ENCODE measurements around the gene LTBR. TPM values are rescaled to one million over a fixed set of nuclear protein-coding genes. Genes with fewer than 3 reads are reported as not detected.
A peak's percentile ranks its signal among the peaks of the same experiment; 100 is the strongest.
"Not testable (repeated sequence)": the region's sequence is repeated elsewhere in the genome, so short reads cannot be mapped to it uniquely, and the experiment has no call there.

LTBR gene
- total RNA-seq, 2 donors from 2014 or later, result 63.6 to 72.1 TPM

DNA sequence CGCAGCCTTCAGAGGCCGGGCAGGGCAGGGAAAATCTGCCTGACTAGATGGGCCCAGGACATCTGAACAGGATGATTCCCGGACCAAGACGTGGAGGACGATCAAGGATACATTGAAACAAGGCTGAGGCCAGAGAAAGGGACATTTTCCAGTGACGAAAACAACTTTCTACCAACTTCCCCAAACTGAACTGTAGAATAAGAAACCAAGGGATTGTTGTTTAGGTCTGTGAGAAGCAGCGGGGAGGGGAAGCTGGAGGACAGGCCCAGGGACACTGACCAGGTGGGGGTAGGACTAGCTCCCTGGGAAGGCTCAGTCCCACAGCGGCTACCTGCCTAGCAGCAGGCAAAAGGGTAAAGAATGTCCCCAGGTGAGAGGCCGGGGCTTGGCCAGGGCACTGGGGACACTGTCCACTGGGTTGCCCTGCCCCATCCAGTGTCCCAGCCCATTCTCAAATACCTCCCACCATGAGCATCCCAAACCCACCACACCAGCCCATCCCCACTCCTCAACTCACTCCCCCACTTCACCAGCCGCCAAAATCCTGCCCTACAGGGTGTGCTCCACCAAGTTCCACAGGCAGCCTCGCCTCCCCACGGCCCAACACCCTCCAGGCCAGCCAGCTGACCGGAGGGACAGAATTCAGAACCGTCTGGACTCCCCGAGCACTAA is 43.1 kb upstream of the LTBR start:
- TF ChIP-seq, protein P1, sequence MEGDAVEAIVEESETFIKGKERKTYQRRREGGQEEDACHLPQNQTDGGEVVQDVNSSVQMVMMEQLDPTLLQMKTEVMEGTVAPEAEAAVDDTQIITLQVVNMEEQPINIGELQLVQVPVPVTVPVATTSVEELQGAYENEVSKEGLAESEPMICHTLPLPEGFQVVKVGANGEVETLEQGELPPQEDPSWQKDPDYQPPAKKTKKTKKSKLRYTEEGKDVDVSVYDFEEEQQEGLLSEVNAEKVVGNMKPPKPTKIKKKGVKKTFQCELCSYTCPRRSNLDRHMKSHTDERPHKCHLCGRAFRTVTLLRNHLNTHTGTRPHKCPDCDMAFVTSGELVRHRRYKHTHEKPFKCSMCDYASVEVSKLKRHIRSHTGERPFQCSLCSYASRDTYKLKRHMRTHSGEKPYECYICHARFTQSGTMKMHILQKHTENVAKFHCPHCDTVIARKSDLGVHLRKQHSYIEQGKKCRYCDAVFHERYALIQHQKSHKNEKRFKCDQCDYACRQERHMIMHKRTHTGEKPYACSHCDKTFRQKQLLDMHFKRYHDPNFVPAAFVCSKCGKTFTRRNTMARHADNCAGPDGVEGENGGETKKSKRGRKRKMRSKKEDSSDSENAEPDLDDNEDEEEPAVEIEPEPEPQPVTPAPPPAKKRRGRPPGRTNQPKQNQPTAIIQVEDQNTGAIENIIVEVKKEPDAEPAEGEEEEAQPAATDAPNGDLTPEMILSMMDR (IDR thresholded peaks at IDR 0.05), result no peak
- Histone ChIP-seq H3K9me3 (no peaks in the 10 kb centered on the region), H3K4me3 (peak overlapping the region; percentile 76 to 95), H3K36me3 (peaks cover 4% of the 10 kb centered on the region), H3K4me1 (peaks cover 0 to 69% of the 10 kb centered on the region in 2 donors), H3K27ac (peak overlapping the region; percentile 98), H3K27me3 (no peaks in the 10 kb centered on the region)
- no peak for DNase-seq (ENCODE audit: low spot score)

DNA sequence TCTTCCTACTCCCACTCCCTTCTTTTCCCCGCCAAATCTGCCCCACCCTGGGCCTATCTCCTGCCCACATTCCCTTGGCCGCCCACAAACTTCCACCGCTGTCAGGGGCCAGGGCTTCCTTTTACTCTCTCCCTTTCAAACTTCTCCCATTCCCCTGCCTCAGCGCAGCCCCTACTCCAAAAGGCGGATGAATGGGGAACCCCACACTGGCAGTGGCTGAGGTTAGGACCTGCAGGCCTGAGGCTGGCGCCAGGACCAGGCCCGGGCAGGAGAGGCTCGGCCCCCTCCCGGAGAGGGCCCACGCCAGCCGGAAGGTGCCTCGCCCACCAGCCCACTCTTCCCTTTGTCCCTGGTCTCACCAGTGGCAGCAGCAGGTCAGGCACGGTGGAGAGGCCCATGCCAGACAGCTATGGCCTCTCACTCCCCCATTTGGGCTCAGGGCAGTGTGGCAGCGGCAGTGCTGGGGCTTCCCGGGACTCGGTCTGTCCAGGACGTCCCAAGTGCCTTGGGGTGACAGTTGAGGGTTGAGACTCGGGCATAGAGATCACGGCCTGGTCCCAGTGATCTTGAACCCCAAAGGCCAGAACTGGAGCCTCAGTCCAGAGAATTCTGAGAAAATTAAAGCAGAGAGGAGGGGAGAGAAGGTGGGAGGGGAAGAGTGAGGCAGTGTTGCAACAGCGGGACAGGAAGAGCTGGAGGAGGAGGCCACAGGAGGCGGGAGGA is 42.4 kb upstream of the LTBR start, which contains the start of gene TNFRSF1A:
TSS of gene TNFRSF1A (minus strand) at position 660 of the 723 bp plus-strand sequence. CDS start at position 398, 262 bp downstream.
- Histone ChIP-seq H3K9me3 (no peaks in the 10 kb centered on the region), H3K27me3 (no peaks in the 10 kb centered on the region), H3K4me3 (peak within 1 kb of the TSS; percentile 76 to 95), H3K36me3 (peaks cover 4% of the 10 kb centered on the region), H3K4me1 (peaks cover 0 to 69% of the 10 kb centered on the region in 2 donors), H3K27ac (peak within 1 kb of the TSS; percentile 98)
- DNase-seq (ENCODE audit: low spot score), result peak; percentile 85
- TF ChIP-seq, protein P1 (IDR thresholded peaks at IDR 0.05), result no peak

DNA sequence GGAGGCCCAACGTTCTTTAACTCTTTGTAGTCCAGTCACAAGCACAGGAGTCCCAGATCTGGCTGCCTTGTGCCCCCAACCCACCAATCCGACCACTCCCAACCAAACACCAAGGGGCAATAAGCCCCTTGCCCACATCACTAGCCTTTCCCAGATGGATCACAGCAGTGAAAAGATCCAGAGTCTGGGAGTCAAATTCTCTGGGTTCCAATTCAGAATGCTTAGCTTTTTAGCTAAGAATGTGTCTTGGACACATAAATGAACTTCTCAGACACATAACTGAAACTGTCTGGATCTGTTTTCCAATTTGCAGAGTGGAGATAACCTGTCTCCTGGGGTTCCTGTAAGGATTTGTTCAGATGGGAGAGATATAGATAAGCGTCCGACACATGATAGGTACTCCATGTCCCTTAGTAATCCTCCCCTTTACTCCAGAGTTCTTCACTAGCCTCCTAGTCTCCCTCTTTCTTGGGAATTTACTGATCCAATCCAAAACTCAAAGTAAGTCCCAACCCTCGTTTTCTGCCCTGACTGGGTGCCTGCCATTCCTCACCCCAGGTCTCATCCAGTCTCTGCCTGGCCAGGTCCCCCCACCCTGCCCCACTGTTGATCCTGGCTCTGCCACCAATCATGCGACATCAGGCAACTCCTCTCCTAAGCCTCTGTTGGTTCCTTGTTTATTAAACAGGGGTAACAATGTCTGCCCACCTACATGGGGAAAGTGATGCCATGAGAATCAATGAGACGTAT is 41.6 kb upstream of the LTBR start:
- Histone ChIP-seq H3K9me3 (no peaks in the 10 kb centered on the region), H3K4me1 (peaks cover 0 to 69% of the 10 kb centered on the region in 2 donors), H3K36me3 (peaks cover 4% of the 10 kb centered on the region), H3K4me3 (peak overlapping the region; percentile 76 to 95), H3K27me3 (no peaks in the 10 kb centered on the region), H3K27ac (peak overlapping the region; percentile 98)
- no peak for DNase-seq (ENCODE audit: low spot score)
- TF ChIP-seq, protein P1 (IDR thresholded peaks at IDR 0.05), result no peak

DNA sequence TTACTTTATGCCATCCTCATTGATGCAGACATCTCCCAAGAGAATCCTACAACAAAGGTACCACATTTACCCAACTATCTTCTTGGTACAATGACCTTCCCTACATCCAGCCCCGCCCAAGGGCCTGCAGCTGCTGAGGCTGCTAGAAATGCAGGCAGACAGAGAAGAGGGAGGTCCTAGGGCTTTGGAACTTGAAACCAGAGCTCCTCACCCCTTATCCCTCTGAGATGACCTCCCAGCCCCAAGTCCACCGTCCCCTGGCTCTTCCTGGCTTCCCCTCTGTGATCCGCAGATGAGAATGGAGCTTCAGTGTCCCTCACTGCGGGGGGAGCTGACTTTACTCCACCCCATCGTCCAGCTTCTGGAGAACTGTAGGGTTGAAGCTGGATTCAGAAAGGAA is 40.4 kb upstream of the LTBR start:
- DNase-seq (ENCODE audit: low spot score), result no peak
- Histone ChIP-seq H3K27me3 (no peaks in the 10 kb centered on the region), H3K27ac (peak overlapping the region; percentile 98), H3K4me3 (no peak overlapping the region), H3K36me3 (no peaks in the 10 kb centered on the region), H3K4me1 (peaks cover 0 to 69% of the 10 kb centered on the region in 2 donors), H3K9me3 (no peaks in the 10 kb centered on the region)
- TF ChIP-seq, protein P1 (IDR thresholded peaks at IDR 0.05), result no peak

DNA sequence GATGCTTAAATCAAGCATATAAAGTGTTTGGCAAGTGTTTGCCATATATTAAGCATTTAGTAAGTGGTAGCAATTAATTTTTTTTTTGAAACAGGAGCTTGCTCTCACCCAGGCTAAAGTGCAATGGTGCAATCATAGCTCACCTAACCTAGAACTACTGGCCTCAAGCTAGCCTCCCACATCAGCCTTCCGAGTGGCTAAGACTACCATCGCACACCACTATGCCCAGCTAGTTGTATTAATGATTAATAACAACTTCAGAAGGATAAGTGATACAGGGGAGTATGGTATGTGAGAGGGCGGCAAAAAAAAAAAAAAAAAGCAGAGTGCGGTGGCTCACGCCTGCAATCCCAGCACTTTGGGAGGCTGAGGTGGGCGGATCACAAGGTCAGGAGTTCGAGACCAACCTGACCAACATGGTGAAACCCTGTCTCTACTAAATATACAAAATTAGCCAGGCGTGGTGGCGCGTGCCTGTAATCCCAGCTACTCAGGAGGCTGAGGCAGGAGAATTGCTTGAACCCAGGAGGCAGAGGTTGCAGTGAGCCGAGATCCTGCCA is 39.8 kb upstream of the LTBR start:
- peak overlapping the region; percentile 98 for H3K27ac ChIP-seq
- not testable (repeated sequence) for DNase-seq (ENCODE audit: low spot score); H3K27me3 ChIP-seq; H3K36me3 ChIP-seq; H3K4me3 ChIP-seq; H3K9me3 ChIP-seq
- H3K4me1 ChIP-seq, result peaks cover 0 to 62% of the 10 kb centered on the region in 2 donors

Measured in right atrium auricular region (tissue), 2 donors.